ENCODE results near the gene MNX1.

MNX1 gene

DNA sequence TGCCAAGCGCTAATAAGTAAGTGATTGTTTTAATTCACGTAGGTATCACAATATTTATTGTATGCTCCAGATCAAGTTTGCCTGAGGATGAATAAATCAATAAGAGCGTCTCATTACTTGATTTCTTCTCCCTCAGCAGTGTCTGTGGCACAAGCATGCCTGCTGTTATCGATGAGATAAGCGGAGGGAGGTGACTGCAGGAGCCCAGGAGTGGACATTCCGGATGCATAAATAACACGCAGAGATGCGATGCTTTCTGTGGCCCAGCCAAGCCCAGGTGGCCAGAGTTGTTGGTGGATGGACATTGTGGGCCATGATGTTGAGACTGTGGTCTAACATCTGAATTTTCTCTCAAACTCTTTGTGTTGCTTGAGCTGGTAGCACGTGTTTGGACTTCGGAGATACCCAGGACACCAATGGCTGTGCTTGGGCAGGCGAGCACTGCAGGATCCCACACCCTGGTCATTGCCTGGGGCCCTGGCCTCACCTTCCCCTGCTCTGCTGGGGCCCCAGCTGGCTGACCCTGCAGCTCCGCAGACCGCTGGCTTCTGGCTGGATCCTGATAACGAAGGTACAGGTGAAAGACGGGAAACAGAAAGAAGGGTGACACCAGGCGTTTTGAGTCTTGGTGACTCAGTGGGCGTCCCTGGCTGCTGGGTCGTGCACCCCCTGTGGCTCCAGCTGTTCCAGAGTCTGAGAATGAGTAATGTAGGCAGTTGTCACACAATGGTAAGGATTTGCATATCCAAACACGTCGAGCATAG is 31.2 kb upstream of the MNX1 start:
- TF ChIP-seq CTCF (conservative IDR thresholded peaks at IDR 0.05): no peak

DNA sequence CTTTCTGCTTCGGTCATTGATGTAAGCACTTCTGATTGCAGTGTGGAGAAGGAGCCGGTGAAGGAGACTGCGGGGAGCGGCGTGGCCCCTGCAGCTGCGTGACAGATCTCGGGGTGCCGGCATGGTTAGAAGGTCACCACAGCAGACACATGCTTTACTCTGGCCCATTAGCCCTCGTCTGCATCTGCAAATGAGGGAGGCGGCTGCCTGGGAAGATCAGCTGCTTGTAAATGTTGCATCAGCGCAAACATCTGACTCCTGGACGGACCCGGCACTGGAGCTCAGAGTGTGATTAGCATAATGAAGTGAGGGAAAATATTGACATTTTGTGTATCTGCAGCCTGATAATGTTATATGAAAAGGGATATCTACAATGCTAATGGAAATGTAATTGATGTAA is 30.5 kb upstream of the MNX1 start:
- H3K27ac ChIP-seq: peak overlapping the region; percentile 60
- TF ChIP-seq CTCF (conservative IDR thresholded peaks at IDR 0.05): no peak

More for the DNA sequence above, 31.2 kb upstream of the MNX1 start:
- H3K27ac ChIP-seq: peak overlapping the region; percentile 60

DNA sequence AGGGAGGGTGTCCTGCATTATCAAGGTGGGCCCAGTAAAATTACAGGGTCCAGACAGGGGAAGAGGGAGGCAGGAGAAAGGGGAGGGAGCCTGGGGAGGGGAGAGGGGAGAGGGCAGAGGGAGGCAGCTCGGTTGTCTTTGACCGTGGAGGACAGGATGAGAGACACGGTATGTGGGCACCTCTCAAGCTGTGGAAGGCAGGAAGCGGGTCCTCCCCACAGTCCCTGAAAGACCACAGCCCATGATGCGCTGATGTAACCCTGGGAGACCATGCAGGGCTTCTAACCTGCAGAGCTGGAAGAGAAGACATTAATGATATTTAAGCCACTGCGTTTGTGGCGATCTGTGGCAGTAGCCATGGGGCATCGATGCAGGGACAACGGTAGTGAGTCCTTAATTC is 27.2 kb upstream of the MNX1 start:
- TF ChIP-seq CTCF (conservative IDR thresholded peaks at IDR 0.05): no peak
- H3K27ac ChIP-seq: no peak overlapping the region

DNA sequence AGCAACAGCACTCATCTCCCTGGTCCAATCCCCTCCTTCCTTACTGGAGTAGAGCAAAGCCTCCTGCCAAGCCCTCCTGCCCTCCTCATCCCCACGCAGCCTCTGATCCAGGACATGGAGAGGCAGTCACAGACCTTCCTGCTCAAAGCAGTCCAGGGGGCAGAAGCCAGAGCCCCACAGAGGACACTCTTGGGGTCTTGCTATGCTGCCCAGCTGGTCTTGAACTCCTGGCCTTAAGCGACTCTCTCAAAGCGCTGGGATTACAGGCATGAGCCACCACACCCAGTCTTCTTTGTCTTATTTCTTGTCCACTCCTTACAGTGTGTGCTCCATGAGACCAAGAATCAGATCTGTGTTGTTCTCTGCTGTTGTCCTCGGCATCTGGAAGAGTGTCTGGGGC is 26.6 kb upstream of the MNX1 start:
- H3K27ac ChIP-seq: no peak overlapping the region
- TF ChIP-seq CTCF (conservative IDR thresholded peaks at IDR 0.05): no peak

DNA sequence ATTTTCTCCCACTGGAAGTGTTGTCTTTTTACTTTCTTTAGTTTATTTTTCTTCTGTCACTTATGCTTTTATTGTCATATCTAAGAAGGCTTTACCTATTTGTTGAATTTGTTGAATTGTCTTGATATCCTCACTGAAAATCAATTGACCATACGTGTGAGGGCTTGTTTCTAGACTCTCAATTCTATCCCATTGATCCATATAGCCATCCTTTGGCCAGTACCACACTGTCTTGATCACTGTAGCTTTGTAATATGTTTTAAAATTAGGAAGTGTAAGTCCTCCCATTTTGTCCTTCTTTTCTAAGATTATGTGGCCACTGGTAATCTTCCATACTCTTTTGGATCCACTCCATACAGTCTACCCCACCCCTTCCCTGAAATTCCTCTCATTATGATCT is 25.5 kb upstream of the MNX1 start:
- TF ChIP-seq CTCF (conservative IDR thresholded peaks at IDR 0.05): no peak
- H3K27ac ChIP-seq: no peak overlapping the region

- no peak for TF ChIP-seq CTCF (conservative IDR thresholded peaks at IDR 0.05)
- H3K27ac ChIP-seq: no peak overlapping the region
Observed at GRCh38 chr7:157035302-157035701, 24.8 kb upstream of the MNX1 start.

DNA sequence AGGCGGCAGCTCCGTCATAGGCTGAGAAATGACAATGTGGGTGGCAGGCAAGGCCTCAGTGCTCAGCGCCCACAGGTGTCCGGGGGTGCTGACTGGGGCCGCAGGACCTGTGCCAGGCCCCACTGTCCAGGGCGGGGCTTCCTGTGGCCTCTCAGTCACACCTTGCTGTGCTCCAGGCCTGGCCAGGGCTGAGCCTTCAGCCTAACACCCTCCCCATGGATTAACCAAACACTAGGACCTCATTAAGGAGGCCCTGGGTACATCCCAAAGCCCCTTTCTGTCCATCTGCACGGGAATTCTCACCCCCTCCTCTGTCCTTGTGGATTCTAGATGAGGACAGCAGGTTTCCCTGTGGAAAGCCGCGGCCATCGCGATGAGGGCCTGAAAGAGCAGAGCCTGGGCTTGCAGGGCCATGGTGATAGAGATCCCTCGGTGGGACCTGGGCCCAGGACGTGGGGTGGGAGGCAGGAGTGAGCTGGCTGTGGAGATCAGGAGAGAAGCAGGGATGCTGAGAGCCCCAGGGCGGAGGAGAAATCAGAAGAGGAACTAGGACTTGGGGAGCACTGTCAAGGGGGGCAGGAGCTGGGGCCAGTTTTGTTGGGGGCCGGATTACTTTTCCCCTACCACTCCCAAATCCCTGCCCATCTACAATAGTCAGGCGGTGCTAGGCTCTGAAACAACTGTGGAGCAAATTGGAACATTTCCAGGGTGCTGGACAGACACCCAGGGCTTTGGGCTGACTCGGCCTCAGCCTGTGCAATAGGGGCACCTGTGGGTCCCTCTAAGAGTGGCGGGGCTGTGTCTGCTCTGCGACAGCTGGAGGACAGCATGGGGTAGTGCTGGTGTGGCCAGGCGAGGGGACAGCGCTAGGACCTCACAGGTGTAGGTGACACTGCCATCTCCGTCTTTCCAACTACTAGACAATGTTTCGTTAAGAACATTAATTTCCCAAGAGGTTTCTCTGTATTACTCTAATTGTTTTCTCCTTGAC is 23.3 kb upstream of the MNX1 start:
- TF ChIP-seq CTCF (conservative IDR thresholded peaks at IDR 0.05): no peak
- H3K27ac ChIP-seq: no peak overlapping the region

Measured in VCaP (cell line).